ENCODE measurements around the gene RPL9.
"Not testable (repeated sequence)": the region's sequence is repeated elsewhere in the genome, so short reads cannot be mapped to it uniquely, and the experiment has no call there.

Gene RPL9

GRCh38 chr4:39458505-39459300 lies at the start of gene RPL9, which contains the start of gene LIAS:
RPL9 (minus strand) TSS chr4:39458922; CDS start chr4:39458439, 483 bp downstream.
LIAS (plus strand) TSS chr4:39459056; CDS start chr4:39459118, 62 bp downstream.
- DNase-seq (ENCODE audit: low read depth): peak; percentile 99
- H3K4me3 ChIP-seq (ENCODE audit: low read depth, low read length): peak within 1 kb of the TSS; percentile 81
- TF ChIP-seq CTCF (IDR thresholded peaks at IDR 0.05; ENCODE audit: low read depth, low read length, missing control alignments): no peak

- TF ChIP-seq CTCF (IDR thresholded peaks at IDR 0.05; ENCODE audit: low read depth, low read length, missing control alignments): no peak
Measured at GRCh38 chr4:39505581-39505980, 46.9 kb upstream of the RPL9 start.

GRCh38 chr4:39504538-39504937 lies 45.8 kb upstream of the RPL9 start:
- no peak for DNase-seq (ENCODE audit: low read depth)
- no peak overlapping the region for H3K4me3 ChIP-seq (ENCODE audit: low read depth, low read length)

More at GRCh38 chr4:39505581-39505980, 46.9 kb upstream of the RPL9 start:
- no peak for DNase-seq (ENCODE audit: low read depth)
- H3K4me3 ChIP-seq (ENCODE audit: low read depth, low read length): no peak overlapping the region

GRCh38 chr4:39502664-39503035 lies 43.9 kb upstream of the RPL9 start:
- not testable (repeated sequence) for H3K4me3 ChIP-seq (ENCODE audit: low read depth, low read length); DNase-seq (ENCODE audit: low read depth)

More at GRCh38 chr4:39504538-39504937, 45.8 kb upstream of the RPL9 start:
- no peak for TF ChIP-seq CTCF (IDR thresholded peaks at IDR 0.05; ENCODE audit: low read depth, low read length, missing control alignments)

- no peak for DNase-seq (ENCODE audit: low read depth)
- TF ChIP-seq CTCF (IDR thresholded peaks at IDR 0.05; ENCODE audit: low read depth, low read length, missing control alignments): no peak
- no peak overlapping the region for H3K4me3 ChIP-seq (ENCODE audit: low read depth, low read length)
Measured at GRCh38 chr4:39502019-39502663, 43.4 kb upstream of the RPL9 start.

GRCh38 chr4:39498727-39499020 lies 40.0 kb upstream of the RPL9 start:
- DNase-seq (ENCODE audit: low read depth): no peak
- TF ChIP-seq CTCF (IDR thresholded peaks at IDR 0.05; ENCODE audit: low read depth, low read length, missing control alignments): no peak
- H3K4me3 ChIP-seq (ENCODE audit: low read depth, low read length): no peak overlapping the region

- H3K4me3 ChIP-seq (ENCODE audit: low read depth, low read length): no peak overlapping the region
- TF ChIP-seq CTCF (IDR thresholded peaks at IDR 0.05; ENCODE audit: low read depth, low read length, missing control alignments): no peak
Measured at GRCh38 chr4:39497909-39498726, 39.4 kb upstream of the RPL9 start.

More at GRCh38 chr4:39497909-39498726, 39.4 kb upstream of the RPL9 start:
- DNase-seq (ENCODE audit: low read depth): no peak
